SK-N-SH treated with all-trans-retinoic acid at 6 μM for 48 hours (cell line): ENCODE measurements around the gene KCND2.

Source experiments
- ARNTL ChIP-seq: fragments of 450-650 bp; formaldehyde crosslinking; IDR thresholded peaks from 2 replicates; pipeline ENCODE4 v1.5.0; 2020; ENCODE audit warnings: low read depth, mild to moderate bottlenecking, moderate library complexity, borderline replicate concordance
- CSDC2 ChIP-seq: fragments of 250-450 bp; sonication (Bioruptor Pico); IDR thresholded peaks from 2 replicates; pipeline ENCODE4 v1.5.0; 2020; ENCODE audit warnings: mild to moderate bottlenecking, moderate library complexity
- ESRRG ChIP-seq: fragments of 250-450 bp; sonication (Bioruptor Pico); IDR thresholded peaks from 2 replicates; pipeline ENCODE4 v1.6.1; 2021; ENCODE audit warnings: mild to moderate bottlenecking
- PATZ1 ChIP-seq: fragments of 250-450 bp; sonication (Bioruptor Pico); IDR thresholded peaks from 2 replicates; pipeline ENCODE4 v1.8.0; 2020; ENCODE audit warnings: mild to moderate bottlenecking, moderate library complexity, borderline replicate concordance
- RARB ChIP-seq: fragments of 250-450 bp; sonication (Bioruptor Pico); IDR thresholded peaks from 2 replicates; pipeline ENCODE4 v1.8.0; 2021; ENCODE audit warnings: mild to moderate bottlenecking, moderate library complexity
- ZFP3 ChIP-seq: fragments of 250-450 bp; sonication (Bioruptor Pico); IDR thresholded peaks from 2 replicates; pipeline ENCODE4 v1.5.0; 2020; ENCODE audit warnings: mild to moderate bottlenecking, moderate library complexity
- ZFP30 ChIP-seq: fragments of 450-650 bp; formaldehyde crosslinking; IDR thresholded peaks from 2 replicates; pipeline ENCODE4 v1.5.0; 2022; ENCODE audit warnings: mild to moderate bottlenecking, moderate library complexity
- TF ChIP-seq, protein P1 (sequence below): fragments of 250-450 bp; sonication (Bioruptor Pico); IDR thresholded peaks from 2 replicates; pipeline ENCODE4 v1.5.1; 2020; ENCODE audit warnings: low read depth, mild to moderate bottlenecking, moderate library complexity
- TF ChIP-seq, protein P2 (sequence below): fragments of 250-450 bp; sonication (Bioruptor Pico); IDR thresholded peaks from 2 replicates; pipeline ENCODE4 v1.5.0; 2020; ENCODE audit warnings: mild to moderate bottlenecking, moderate library complexity
- TF ChIP-seq, protein P3 (sequence below): fragments of 250-450 bp; sonication (Bioruptor Pico); IDR thresholded peaks from 2 replicates; pipeline ENCODE4 v1.8.0; 2021; ENCODE audit warnings: low read depth, mild to moderate bottlenecking, moderate library complexity, borderline replicate concordance

GRCh38 chr7:120677535-120677934 lies 404.6 kb downstream of the KCND2 start:
- TF ChIP-seq ESRRG (CRISPR knock-in tag) (no peak), RARB (CRISPR knock-in tag) (no peak), CSDC2 (CRISPR knock-in tag) (no peak), PATZ1 (no peak), ARNTL (CRISPR knock-in tag) (no peak), ZFP3 (CRISPR knock-in tag) (no peak), ZFP30 (CRISPR knock-in tag) (no peak)
- TF ChIP-seq, protein P1, sequence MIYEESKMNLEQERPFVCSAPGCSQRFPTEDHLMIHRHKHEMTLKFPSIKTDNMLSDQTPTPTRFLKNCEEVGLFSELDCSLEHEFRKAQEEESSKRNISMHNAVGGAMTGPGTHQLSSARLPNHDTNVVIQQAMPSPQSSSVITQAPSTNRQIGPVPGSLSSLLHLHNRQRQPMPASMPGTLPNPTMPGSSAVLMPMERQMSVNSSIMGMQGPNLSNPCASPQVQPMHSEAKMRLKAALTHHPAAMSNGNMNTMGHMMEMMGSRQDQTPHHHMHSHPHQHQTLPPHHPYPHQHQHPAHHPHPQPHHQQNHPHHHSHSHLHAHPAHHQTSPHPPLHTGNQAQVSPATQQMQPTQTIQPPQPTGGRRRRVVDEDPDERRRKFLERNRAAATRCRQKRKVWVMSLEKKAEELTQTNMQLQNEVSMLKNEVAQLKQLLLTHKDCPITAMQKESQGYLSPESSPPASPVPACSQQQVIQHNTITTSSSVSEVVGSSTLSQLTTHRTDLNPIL (CRISPR knock-in tag): no peak
- TF ChIP-seq, protein P2, sequence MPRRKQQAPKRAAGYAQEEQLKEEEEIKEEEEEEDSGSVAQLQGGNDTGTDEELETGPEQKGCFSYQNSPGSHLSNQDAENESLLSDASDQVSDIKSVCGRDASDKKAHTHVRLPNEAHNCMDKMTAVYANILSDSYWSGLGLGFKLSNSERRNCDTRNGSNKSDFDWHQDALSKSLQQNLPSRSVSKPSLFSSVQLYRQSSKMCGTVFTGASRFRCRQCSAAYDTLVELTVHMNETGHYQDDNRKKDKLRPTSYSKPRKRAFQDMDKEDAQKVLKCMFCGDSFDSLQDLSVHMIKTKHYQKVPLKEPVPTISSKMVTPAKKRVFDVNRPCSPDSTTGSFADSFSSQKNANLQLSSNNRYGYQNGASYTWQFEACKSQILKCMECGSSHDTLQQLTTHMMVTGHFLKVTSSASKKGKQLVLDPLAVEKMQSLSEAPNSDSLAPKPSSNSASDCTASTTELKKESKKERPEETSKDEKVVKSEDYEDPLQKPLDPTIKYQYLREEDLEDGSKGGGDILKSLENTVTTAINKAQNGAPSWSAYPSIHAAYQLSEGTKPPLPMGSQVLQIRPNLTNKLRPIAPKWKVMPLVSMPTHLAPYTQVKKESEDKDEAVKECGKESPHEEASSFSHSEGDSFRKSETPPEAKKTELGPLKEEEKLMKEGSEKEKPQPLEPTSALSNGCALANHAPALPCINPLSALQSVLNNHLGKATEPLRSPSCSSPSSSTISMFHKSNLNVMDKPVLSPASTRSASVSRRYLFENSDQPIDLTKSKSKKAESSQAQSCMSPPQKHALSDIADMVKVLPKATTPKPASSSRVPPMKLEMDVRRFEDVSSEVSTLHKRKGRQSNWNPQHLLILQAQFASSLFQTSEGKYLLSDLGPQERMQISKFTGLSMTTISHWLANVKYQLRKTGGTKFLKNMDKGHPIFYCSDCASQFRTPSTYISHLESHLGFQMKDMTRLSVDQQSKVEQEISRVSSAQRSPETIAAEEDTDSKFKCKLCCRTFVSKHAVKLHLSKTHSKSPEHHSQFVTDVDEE: no peak
- TF ChIP-seq, protein P3, sequence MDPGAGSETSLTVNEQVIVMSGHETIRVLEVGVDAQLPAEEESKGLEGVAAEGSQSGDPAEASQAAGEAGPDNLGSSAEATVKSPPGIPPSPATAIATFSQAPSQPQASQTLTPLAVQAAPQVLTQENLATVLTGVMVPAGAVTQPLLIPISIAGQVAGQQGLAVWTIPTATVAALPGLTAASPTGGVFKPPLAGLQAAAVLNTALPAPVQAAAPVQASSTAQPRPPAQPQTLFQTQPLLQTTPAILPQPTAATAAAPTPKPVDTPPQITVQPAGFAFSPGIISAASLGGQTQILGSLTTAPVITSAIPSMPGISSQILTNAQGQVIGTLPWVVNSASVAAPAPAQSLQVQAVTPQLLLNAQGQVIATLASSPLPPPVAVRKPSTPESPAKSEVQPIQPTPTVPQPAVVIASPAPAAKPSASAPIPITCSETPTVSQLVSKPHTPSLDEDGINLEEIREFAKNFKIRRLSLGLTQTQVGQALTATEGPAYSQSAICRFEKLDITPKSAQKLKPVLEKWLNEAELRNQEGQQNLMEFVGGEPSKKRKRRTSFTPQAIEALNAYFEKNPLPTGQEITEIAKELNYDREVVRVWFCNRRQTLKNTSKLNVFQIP: no peak
